Esophagus muscularis mucosa (tissue), 4 donors: ENCODE measurements around the gene KIRREL2. TPM values are rescaled to one million over a fixed set of nuclear protein-coding genes. Genes with fewer than 3 reads are reported as not detected.

Source experiments
- DNase-seq: peaks from one replicate; pipeline ENCODE4 v3.0.0-alpha.2; 2017; ENCODE audit errors: extremely low spot score
- H3K27ac ChIP-seq, 4 donors: fragments of 200-600 bp; sonication (generic); replicated peaks in 1 of 4; 1 replicate in 3 of 4; 2 replicates in 1 of 4; pipeline ENCODE4 v1.5.1; 2016 to 2019; ENCODE audit warnings: mild to moderate bottlenecking in 1 of 4
- H3K27me3 ChIP-seq, 4 donors: fragments of 200-600 bp; sonication (generic); one replicate each; pipeline versions ENCODE4 v1.5.1 to v1.6.0; 2016 to 2019
- H3K36me3 ChIP-seq, 4 donors: fragments of 200-600 bp; sonication (generic); one replicate each; pipeline ENCODE4 v1.5.1; 2016 to 2019
- H3K4me1 ChIP-seq, 4 donors: fragments of 200-600 bp; sonication (generic); one replicate each; pipeline ENCODE4 v1.5.1; 2016 to 2019
- H3K4me3 ChIP-seq, 4 donors: fragments of 200-600 bp; sonication (generic); 1 replicate in 2 of 4; 2 replicates in 2 of 4; pipeline ENCODE4 v1.5.1; 2016 to 2019; ENCODE audit warnings: mild to moderate bottlenecking in 4 of 4, moderate library complexity in 1 of 4
- H3K9me3 ChIP-seq, 4 donors: fragments of 200-600 bp; sonication (generic); 1 replicate in 3 of 4; 2 replicates in 1 of 4; pipeline ENCODE4 v1.5.1; 2016 to 2019
- EP300 ChIP-seq: sonication (generic); formaldehyde crosslinking; IDR thresholded peaks from one replicate; pipeline ENCODE4 v1.6.1; 2017; ENCODE audit warnings: antibody characterized with exemption
- POLR2A ChIP-seq: fragments of 450-650 bp; IDR thresholded peaks from one replicate; pipeline ENCODE4 v1.6.1; 2017; ENCODE audit warnings: antibody characterized with exemption, moderate library complexity, mild to moderate bottlenecking, low read depth
- POLR2AphosphoS5 ChIP-seq, 2 donors: sonication (generic); formaldehyde crosslinking; IDR thresholded peaks; one replicate each; pipeline ENCODE4 v1.6.1; 2017; ENCODE audit warnings: antibody characterized with exemption in 2 of 2
- WGBS: methylation state at CpG from one replicate; pipeline ENCODE4 v1.1.5; 2018; 5-methylcytosine and 5-hydroxymethylcytosine counted together
- intact Hi-C: fragments of 100-400 bp; cut with DNase I; formaldehyde crosslinking; loops from one replicate; pipeline ENCODE4 v1.15.1; 2023
- total RNA-seq, 4 donors: library from RNA; depleted of rRNA; stranded (reverse); fragments of >200 nt; gene quantifications; one replicate each; pipeline versions ENCODE4 v1.1.0 to v1.2.1, GENCODE V29; 2016
- TF ChIP-seq, protein P1 (sequence below), 3 experiments: fragments of 200-600 bp in 2 of 3; fragments of 450-650 bp in 1 of 3; sonication (generic) in 2 of 3; IDR thresholded peaks; one replicate each; pipeline ENCODE4 v1.5.1; 2017 to 2019; ENCODE audit warnings: antibody characterized with exemption in 3 of 3, mild to moderate bottlenecking in 2 of 3, moderate library complexity in 1 of 3

The KIRREL2 gene
- total RNA-seq, 4 donors from 2014 or later: not detected

DNA sequence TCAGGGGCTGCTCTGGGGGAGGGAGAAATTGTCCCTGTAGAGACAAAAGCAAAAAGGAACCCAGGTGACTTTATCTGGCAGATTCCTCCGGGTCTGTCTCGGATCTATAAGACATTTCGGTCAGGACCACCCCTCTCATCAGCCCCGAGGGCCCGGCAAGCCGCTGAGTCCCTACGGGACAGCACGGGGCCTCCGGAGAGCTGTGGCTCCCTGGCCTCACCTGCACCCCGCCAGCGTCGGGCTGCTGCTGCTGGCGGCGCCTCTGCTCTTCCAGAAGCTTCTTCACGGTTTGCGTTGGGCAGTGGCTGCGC, 41.7 kb downstream of the KIRREL2 start:
- H3K27ac ChIP-seq: peak overlapping the region; percentile 88 to 94 (median 92)
- 32% methylated on average over 5 of the region's 17 CpGs for WGBS
- H3K36me3 ChIP-seq: peaks cover 19 to 44% (median 41%) of the 10 kb centered on the region in 4 donors
- no peaks in the 10 kb centered on the region for H3K9me3 ChIP-seq
- TF ChIP-seq POLR2AphosphoS5 (IDR thresholded peaks at IDR 0.05): no peak
- no peak for TF ChIP-seq POLR2A
- TF ChIP-seq EP300: no peak
- TF ChIP-seq, protein P1, sequence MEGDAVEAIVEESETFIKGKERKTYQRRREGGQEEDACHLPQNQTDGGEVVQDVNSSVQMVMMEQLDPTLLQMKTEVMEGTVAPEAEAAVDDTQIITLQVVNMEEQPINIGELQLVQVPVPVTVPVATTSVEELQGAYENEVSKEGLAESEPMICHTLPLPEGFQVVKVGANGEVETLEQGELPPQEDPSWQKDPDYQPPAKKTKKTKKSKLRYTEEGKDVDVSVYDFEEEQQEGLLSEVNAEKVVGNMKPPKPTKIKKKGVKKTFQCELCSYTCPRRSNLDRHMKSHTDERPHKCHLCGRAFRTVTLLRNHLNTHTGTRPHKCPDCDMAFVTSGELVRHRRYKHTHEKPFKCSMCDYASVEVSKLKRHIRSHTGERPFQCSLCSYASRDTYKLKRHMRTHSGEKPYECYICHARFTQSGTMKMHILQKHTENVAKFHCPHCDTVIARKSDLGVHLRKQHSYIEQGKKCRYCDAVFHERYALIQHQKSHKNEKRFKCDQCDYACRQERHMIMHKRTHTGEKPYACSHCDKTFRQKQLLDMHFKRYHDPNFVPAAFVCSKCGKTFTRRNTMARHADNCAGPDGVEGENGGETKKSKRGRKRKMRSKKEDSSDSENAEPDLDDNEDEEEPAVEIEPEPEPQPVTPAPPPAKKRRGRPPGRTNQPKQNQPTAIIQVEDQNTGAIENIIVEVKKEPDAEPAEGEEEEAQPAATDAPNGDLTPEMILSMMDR (IDR thresholded peaks at IDR 0.05): no peak
- DNase-seq: no peak
- H3K4me3 ChIP-seq: peak overlapping the region; percentile 68 to 86 (median 74)
- intact Hi-C loops: loop anchor here (5.0 kb wide), 1 partner anchor 34 kb away; no protein-coding TSS in a partner anchor
- no peaks in the 10 kb centered on the region for H3K27me3 ChIP-seq
- H3K4me1 ChIP-seq: peaks cover 14 to 54% (median 46%) of the 10 kb centered on the region in 4 donors

DNA sequence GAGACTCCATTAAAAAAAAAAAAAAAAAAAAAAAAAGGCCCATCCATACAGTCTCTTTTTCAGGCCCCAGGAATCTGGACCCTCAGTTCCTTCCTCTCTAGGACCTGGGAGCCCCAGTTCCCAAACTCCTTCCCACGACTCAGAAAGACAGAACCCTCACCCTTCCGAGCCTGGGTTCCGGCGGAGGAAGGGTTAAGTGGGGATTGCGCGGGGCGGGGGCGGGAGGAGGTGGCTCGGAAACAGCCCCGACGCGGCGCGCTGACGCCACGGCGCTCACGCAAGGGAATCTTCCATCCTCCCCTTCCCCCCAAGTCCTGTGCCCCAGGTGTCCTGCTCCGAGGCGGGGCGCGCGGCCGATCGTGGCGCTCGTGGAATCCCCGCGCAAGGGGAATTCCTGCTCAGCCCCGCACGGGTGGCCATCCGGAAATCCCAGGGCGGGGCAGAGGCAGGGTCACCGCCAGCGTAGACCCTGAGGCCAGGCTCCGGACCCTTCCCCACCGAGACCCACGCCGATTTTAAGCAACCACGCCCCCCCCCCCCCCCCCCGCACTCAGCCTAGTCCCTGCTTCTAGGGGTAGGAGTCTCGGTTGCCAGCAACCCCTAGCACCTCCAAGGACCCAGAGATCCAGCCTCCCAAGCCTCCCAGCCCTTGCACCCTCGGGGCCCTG, 43.0 kb downstream of the KIRREL2 start:
- no peaks in the 10 kb centered on the region for H3K27me3 ChIP-seq
- no peak for DNase-seq
- H3K36me3 ChIP-seq: peaks cover 12 to 32% (median 30%) of the 10 kb centered on the region in 4 donors
- TF ChIP-seq EP300: no peak
- peak; percentile 41 for TF ChIP-seq POLR2A
- TF ChIP-seq POLR2AphosphoS5 (IDR thresholded peaks at IDR 0.05): peak; percentile 90 to 92
- TF ChIP-seq, protein P1 (IDR thresholded peaks at IDR 0.05): no peak
- WGBS: 3% methylated on average over 4 of the region's 43 CpGs
- H3K27ac ChIP-seq: peak overlapping the region; percentile 88 to 94 (median 92)
- H3K4me3 ChIP-seq: peak overlapping the region; percentile 68 to 86 (median 74)
- intact Hi-C loops: loop anchor here (5.0 kb wide), 1 partner anchor 33 kb away; no protein-coding TSS in a partner anchor
- H3K9me3 ChIP-seq: no peaks in the 10 kb centered on the region
- H3K4me1 ChIP-seq: peaks cover 14 to 59% (median 51%) of the 10 kb centered on the region in 4 donors

- Histone ChIP-seq H3K9me3 (no peaks in the 10 kb centered on the region), H3K27ac (peak overlapping the region; percentile 88 to 94 (median 92)), H3K27me3 (no peaks in the 10 kb centered on the region), H3K4me1 (peaks cover 14 to 60% (median 53%) of the 10 kb centered on the region in 4 donors), H3K36me3 (peaks cover 7 to 19% (median 17%) of the 10 kb centered on the region in 4 donors), H3K4me3 (peak overlapping the region; percentile 68 to 86 (median 74))
- intact Hi-C loops: no loop called here
- TF ChIP-seq POLR2A (no peak), POLR2AphosphoS5 (IDR thresholded peaks at IDR 0.05) (no peak), EP300 (no peak)
- TF ChIP-seq, protein P1 (IDR thresholded peaks at IDR 0.05): no peak
- WGBS: 76% methylated on average over 2 of the region's 2 CpGs
- DNase-seq: no peak
Observed at GRCh38 chr19:35901055-35901644, 44.4 kb downstream of the KIRREL2 start.

GRCh38 chr19:35901854-35902661, 45.3 kb downstream of the KIRREL2 start, which contains the start of gene HCST:
Gene HCST, plus strand, starts transcription at chr19:35902529. Its CDS starts 65 bp downstream, at chr19:35902594.
- 44% methylated on average over 6 of the region's 6 CpGs for WGBS
- H3K27ac ChIP-seq: peak within 1 kb of the TSS; percentile 88 to 94 (median 92)

More at GRCh38 chr19:35901854-35902661, 45.3 kb downstream of the KIRREL2 start, which contains the start of gene HCST:
- no peaks in the 10 kb centered on the region for H3K27me3 ChIP-seq
- H3K9me3 ChIP-seq: no peaks in the 10 kb centered on the region
- peak within 1 kb of the TSS; percentile 6 to 41 (median 19) for H3K4me3 ChIP-seq
- H3K36me3 ChIP-seq: peaks cover 0 to 10% (median 8%) of the 10 kb centered on the region in 4 donors
- TF ChIP-seq, protein P1 (IDR thresholded peaks at IDR 0.05): no peak
- no peak for TF ChIP-seq POLR2AphosphoS5 (IDR thresholded peaks at IDR 0.05)
- TF ChIP-seq EP300: no peak
- TF ChIP-seq POLR2A: no peak
- H3K4me1 ChIP-seq: peaks cover 14 to 60% (median 56%) of the 10 kb centered on the region in 4 donors
- intact Hi-C loops: no loop called here
- no peak for DNase-seq
